OCI-LY7 (cell line): Measurements from ENCODE around the gene DCST2. TPM values are rescaled to one million over a fixed set of nuclear protein-coding genes. Genes with fewer than 3 reads are reported as not detected.

Experiments
- BruUV-seq: library from RNA; stranded (reverse); fragments of 400-500 nt; replicated peaks from 2 replicates; lab custom pipeline; 2021; lab: Mats Ljungman, UMichigan
- CTCF ChIA-PET: fragments of 300-600 bp; sonication (Branson Sonifier 250); formaldehyde crosslinking; loops from one replicate; lab custom pipeline; 2022; ENCODE audit warnings: antibody characterized with exemption; ENCODE audit not compliant: unreplicated experiment; lab: Charles Lee
- POLR2A ChIA-PET: fragments of 300-600 bp; sonication (Branson Sonifier 250); formaldehyde crosslinking; loops from one replicate; lab custom pipeline; 2022; ENCODE audit warnings: antibody characterized with exemption; lab: Charles Lee
- DNase-seq: peaks from one replicate; pipeline ENCODE4 v3.0.0-alpha.2; 2015; ENCODE audit warnings: low spot score
- H2AFZ ChIP-seq: fragments of 200-600 bp; sonication (generic), shearing (Covaris generic); 2 replicates; pipeline ENCODE4 v1.6.1; 2014; ENCODE audit warnings: mild to moderate bottlenecking, antibody characterized with exemption, low read length, moderate library complexity
- H3K27ac ChIP-seq: fragments of 200-600 bp; sonication (generic); 2 replicates; pipeline ENCODE4 v1.5.1; 2014; ENCODE audit warnings: mixed run types, low read depth, mild to moderate bottlenecking, moderate library complexity, low read length, inconsistent platforms; ENCODE audit not compliant: poor library complexity, severe bottlenecking
- H3K36me3 ChIP-seq: fragments of 200-600 bp; sonication (generic); 2 replicates; pipeline ENCODE4 v1.6.1; 2014; ENCODE audit warnings: mild to moderate bottlenecking, antibody characterized with exemption, low read length, moderate library complexity, mixed read lengths; ENCODE audit not compliant: insufficient read depth
- H3K4me1 ChIP-seq: fragments of 200-600 bp; sonication (generic); 2 replicates; pipeline ENCODE4 v1.5.1; 2014; ENCODE audit warnings: mild to moderate bottlenecking, low read length; ENCODE audit not compliant: insufficient read depth, poor library complexity, severe bottlenecking
- H3K4me2 ChIP-seq: fragments of 200-600 bp; sonication (generic); 2 replicates; pipeline ENCODE4 v1.6.1; 2014; ENCODE audit warnings: mild to moderate bottlenecking, low read length
- H3K4me3 ChIP-seq: fragments of 200-600 bp; sonication (generic); 2 replicates; pipeline ENCODE4 v1.5.1; 2014; ENCODE audit warnings: mild to moderate bottlenecking, low read depth, low read length; ENCODE audit not compliant: poor library complexity, severe bottlenecking
- H3K79me2 ChIP-seq: fragments of 200-600 bp; sonication (generic); 2 replicates; pipeline ENCODE4 v1.6.1; 2016; ENCODE audit warnings: low read depth, mild to moderate bottlenecking, low read length, moderate library complexity, mixed read lengths; ENCODE audit not compliant: insufficient read depth
- H3K9me2 ChIP-seq: fragments of 200-600 bp; sonication (generic); 2 replicates; pipeline ENCODE4 v1.6.1; 2016; ENCODE audit warnings: mild to moderate bottlenecking, low read length, mixed read lengths; ENCODE audit not compliant: insufficient read depth
- H3K9me3 ChIP-seq: fragments of 200-600 bp; sonication (generic); 2 replicates; pipeline ENCODE4 v1.6.1; 2014; ENCODE audit warnings: mild to moderate bottlenecking, mixed run types, low read length, mixed read lengths
- H4K20me1 ChIP-seq: fragments of 200-600 bp; sonication (generic); 2 replicates; pipeline ENCODE4 v1.6.1; 2014; ENCODE audit warnings: mild to moderate bottlenecking, antibody characterized with exemption, low read length, moderate library complexity, mixed read lengths; ENCODE audit not compliant: insufficient read depth
- EZH2phosphoT487 ChIP-seq: fragments of 200-600 bp; sonication (generic); IDR thresholded peaks from 2 replicates; pipeline ENCODE4 v1.6.1; 2018; ENCODE audit warnings: low read depth, borderline replicate concordance, mild to moderate bottlenecking, mixed run types, antibody characterized with exemption, low read length, moderate library complexity, mixed read lengths
- intact Hi-C: fragments of 100-400 bp; cut with micrococcal nuclease; formaldehyde crosslinking; loops from one replicate; pipeline ENCODE4 v1.10.0; 2022; ENCODE audit not compliant: unreplicated experiment
- total RNA-seq, 2 experiments: library from RNA; depleted of rRNA in 1 of 2; stranded (reverse); fragments of >200 nt in 1 of 2; shearing (Covaris generic) in 1 of 2; gene quantifications; 2 replicates each; pipeline ENCODE4 v1.2.3, GENCODE V29; 2014 to 2022
- TF ChIP-seq, protein P1 (sequence below): fragments of 200-600 bp; sonication (generic); conservative IDR thresholded peaks from 2 replicates; pipeline ENCODE4 v1.5.1; 2014; ENCODE audit warnings: mild to moderate bottlenecking, antibody characterized with exemption, low read length, moderate library complexity, mixed read lengths

Gene DCST2
- total RNA-seq, 2 experiments from 2014 or later: 0.85 to 2.0 TPM

DNA sequence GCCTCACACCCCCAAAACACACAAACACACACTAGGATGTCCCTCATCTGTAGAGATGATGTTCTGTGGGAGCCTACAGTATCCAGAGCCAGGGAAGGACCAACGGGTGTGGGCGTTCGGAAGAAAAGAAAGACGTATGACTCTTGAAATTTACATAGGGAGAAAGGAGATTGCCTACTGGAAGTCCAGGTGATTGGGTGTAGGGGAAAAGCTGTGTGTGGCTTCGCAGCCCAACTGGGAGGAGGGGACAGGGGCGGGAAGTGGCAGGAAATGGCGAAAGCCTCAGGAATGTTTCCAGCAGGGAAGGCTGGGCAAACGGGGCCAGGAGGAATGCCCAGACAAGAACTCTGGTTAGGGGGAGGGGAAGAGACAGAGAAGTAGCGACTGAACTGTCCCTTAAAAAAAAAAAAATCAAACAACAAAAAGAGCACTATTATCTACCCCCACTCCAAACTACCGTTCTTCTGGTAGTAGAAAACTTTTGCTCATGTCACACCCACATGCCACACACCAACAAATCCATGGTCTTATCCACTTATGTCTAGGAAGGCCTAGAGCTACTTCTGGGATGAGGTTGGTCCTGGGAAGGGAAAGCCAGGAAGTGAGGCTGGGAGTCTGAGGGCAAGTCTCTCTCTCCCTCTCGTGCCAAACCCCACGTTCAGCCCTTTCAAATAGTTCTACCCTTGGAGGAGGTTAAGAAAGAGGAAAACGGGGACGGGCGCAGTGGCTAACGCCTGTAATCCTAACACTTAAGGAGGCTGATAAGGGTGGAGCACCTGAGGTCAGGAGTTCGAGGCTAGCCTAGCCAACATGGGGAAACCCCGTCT lies 60.9 kb downstream of the DCST2 start:
- Histone ChIP-seq H3K79me2 (peaks cover 64% of the 10 kb centered on the region), H3K9me2 (no peaks in the 10 kb centered on the region), H3K27ac (peak overlapping the region; percentile 89), H3K4me1 (peaks cover 46% of the 10 kb centered on the region), H2AFZ (no peak overlapping the region), H3K36me3 (peaks cover 52% of the 10 kb centered on the region), H4K20me1 (peaks cover 14% of the 10 kb centered on the region; the same call in 1 of the 2 replicates), H3K9me3 (no peaks in the 10 kb centered on the region), H3K4me2 (peak overlapping the region; percentile 86), H3K4me3 (peak overlapping the region; percentile 83)
- TF ChIP-seq EZH2phosphoT487: no peak
- TF ChIP-seq, protein P1, sequence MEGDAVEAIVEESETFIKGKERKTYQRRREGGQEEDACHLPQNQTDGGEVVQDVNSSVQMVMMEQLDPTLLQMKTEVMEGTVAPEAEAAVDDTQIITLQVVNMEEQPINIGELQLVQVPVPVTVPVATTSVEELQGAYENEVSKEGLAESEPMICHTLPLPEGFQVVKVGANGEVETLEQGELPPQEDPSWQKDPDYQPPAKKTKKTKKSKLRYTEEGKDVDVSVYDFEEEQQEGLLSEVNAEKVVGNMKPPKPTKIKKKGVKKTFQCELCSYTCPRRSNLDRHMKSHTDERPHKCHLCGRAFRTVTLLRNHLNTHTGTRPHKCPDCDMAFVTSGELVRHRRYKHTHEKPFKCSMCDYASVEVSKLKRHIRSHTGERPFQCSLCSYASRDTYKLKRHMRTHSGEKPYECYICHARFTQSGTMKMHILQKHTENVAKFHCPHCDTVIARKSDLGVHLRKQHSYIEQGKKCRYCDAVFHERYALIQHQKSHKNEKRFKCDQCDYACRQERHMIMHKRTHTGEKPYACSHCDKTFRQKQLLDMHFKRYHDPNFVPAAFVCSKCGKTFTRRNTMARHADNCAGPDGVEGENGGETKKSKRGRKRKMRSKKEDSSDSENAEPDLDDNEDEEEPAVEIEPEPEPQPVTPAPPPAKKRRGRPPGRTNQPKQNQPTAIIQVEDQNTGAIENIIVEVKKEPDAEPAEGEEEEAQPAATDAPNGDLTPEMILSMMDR: no peak
- ChIA-PET CTCF (no interaction called here), POLR2A (interaction anchor here (0.7 to 1.8 kb wide), 3 partner anchors 17 to 235 kb away, joined by 3 to 6 read pairs (median 3); partner anchors contain the start of genes LENEP and PBXIP1)
- BruUV-seq: no TSS peak
- no peak for DNase-seq
- intact Hi-C loops: no loop called here

DNA sequence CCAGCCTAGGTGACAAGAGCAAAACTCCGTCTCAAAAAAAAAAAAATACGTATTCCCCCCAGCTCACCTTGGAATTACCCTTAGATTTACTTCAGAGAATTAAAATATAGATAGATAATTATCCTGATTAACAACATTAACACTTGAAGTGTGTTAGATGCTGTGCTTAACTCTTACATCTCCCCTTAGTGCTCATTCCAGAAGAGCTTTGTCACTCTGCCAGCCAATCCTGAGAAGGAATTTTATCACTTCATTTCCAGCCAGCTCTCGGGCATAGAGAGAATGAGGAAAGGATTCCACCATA lies 61.4 kb downstream of the DCST2 start:
- H3K4me1 ChIP-seq: peaks cover 40% of the 10 kb centered on the region
- H3K4me2 ChIP-seq: peak overlapping the region; percentile 86
- no TSS peak for BruUV-seq
- peaks cover 58% of the 10 kb centered on the region for H3K79me2 ChIP-seq
- peaks cover 8% of the 10 kb centered on the region; the same call in 1 of the 2 replicates for H4K20me1 ChIP-seq
- ChIA-PET POLR2A (interaction anchor here (1.8 kb wide), 1 partner anchor 16 kb away, joined by 6 read pairs; the partner anchor contains the start of gene PBXIP1), CTCF (no interaction called here)
- no peak overlapping the region for H3K27ac ChIP-seq
- no peak overlapping the region for H3K4me3 ChIP-seq
- no peak overlapping the region for H2AFZ ChIP-seq
- TF ChIP-seq, protein P1: no peak
- no peak for TF ChIP-seq EZH2phosphoT487
- H3K9me2 ChIP-seq: no peaks in the 10 kb centered on the region
- peaks cover 52% of the 10 kb centered on the region for H3K36me3 ChIP-seq
- intact Hi-C loops: no loop called here
- H3K9me3 ChIP-seq: no peaks in the 10 kb centered on the region
- no peak for DNase-seq
